Tibial nerve (tissue), 4 donors: ENCODE data around the gene HIP1R. TPM values are rescaled to one million over a fixed set of nuclear protein-coding genes. Genes with fewer than 3 reads are reported as not detected.

Experiments used
- DNase-seq, 2 donors: peaks; one replicate each; pipeline ENCODE4 v3.0.0-alpha.2; 2019; ENCODE audit warnings: low spot score in 2 of 2
- H3K27ac ChIP-seq, 4 donors: fragments of 200-600 bp; sonication (generic) in 3 of 4; one replicate each; pipeline ENCODE4 v1.5.1; 2017 to 2019; ENCODE audit warnings: mild to moderate bottlenecking in 1 of 4
- H3K27me3 ChIP-seq, 2 donors: fragments of 200-600 bp; sonication (generic) in 1 of 2; one replicate each; pipeline versions ENCODE4 v1.5.1 to v1.6.0; 2017 to 2019
- H3K36me3 ChIP-seq, 3 donors: fragments of 200-600 bp; sonication (generic); one replicate each; pipeline ENCODE4 v1.5.1; 2018 to 2019
- H3K4me1 ChIP-seq, 4 donors: fragments of 200-600 bp; sonication (generic) in 3 of 4; one replicate each; pipeline ENCODE4 v1.5.1; 2017 to 2019
- H3K4me3 ChIP-seq, 4 donors: fragments of 200-600 bp; sonication (generic) in 3 of 4; one replicate each; pipeline ENCODE4 v1.5.1; 2017 to 2019; ENCODE audit warnings: mild to moderate bottlenecking in 1 of 4, moderate library complexity in 1 of 4
- H3K9me3 ChIP-seq, 4 donors: fragments of 200-600 bp; sonication (generic) in 3 of 4; one replicate each; pipeline ENCODE4 v1.5.1; 2017 to 2019
- EP300 ChIP-seq, 2 donors: sonication (generic); formaldehyde crosslinking; IDR thresholded peaks; one replicate each; pipeline ENCODE4 v1.6.1; 2017; ENCODE audit warnings: antibody characterized with exemption in 2 of 2, mild to moderate bottlenecking in 1 of 2
- POLR2A ChIP-seq, 2 donors: fragments of 450-650 bp; IDR thresholded peaks; one replicate each; pipeline ENCODE4 v1.6.1; 2017; ENCODE audit warnings: antibody characterized with exemption in 2 of 2, mild to moderate bottlenecking in 2 of 2, moderate library complexity in 2 of 2
- WGBS, 2 donors: methylation state at CpG; one replicate each; pipeline ENCODE4 v1.1.5; 2018; 5-methylcytosine and 5-hydroxymethylcytosine counted together
- total RNA-seq, 4 donors: library from RNA; depleted of rRNA; stranded (reverse); fragments of >200 nt; gene quantifications; one replicate each; pipeline ENCODE4 v1.1.0, GENCODE V29; 2016
- TF ChIP-seq, protein P1 (sequence below), 5 experiments: fragments of 200-600 bp in 3 of 5; fragments of 450-650 bp in 2 of 5; sonication (generic) in 3 of 5; IDR thresholded peaks; one replicate each; pipeline ENCODE4 v1.5.1; 2016 to 2019; ENCODE audit warnings: antibody characterized with exemption in 5 of 5, mild to moderate bottlenecking in 3 of 5, moderate library complexity in 2 of 5

The HIP1R gene
- total RNA-seq, 4 donors from 2014 or later = 10.3 to 22.5 (median 16.9) TPM

DNA sequence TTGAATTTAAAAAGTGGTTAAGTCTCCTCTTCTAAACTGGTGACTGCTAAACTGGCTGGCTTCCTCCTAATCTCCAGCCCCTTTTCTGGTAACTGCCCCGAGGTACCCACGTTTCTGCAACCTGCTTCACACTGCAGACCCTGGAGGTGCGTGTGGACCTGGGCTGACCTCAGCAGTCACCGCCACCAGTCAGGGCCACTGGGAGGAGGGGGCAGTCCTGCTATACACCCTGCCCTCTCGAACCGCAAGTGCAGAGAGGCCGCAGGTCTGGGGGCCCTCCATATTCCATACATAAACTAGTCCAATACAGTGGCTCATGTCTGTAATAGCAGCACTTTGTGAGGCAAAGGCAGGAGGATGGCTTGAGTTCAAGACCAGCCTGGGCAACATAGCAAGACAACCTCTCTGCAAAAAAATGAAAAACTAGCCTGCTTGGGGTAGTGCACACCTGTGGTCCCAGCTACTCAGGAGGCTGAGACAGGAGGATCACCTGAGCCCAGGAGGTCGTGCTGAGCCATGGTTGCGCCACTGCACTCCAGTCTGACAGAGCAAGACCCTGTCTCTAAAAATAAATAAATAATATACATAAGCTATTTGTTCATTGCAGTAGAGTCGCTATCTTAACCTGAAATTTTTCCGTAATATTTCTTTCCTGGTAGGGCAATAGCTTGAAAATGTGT, 35.0 kb downstream of the HIP1R start:
- H3K36me3 ChIP-seq = peaks cover 0 to 51% (median 14%) of the 10 kb centered on the region in 3 donors
- TF ChIP-seq, protein P1, sequence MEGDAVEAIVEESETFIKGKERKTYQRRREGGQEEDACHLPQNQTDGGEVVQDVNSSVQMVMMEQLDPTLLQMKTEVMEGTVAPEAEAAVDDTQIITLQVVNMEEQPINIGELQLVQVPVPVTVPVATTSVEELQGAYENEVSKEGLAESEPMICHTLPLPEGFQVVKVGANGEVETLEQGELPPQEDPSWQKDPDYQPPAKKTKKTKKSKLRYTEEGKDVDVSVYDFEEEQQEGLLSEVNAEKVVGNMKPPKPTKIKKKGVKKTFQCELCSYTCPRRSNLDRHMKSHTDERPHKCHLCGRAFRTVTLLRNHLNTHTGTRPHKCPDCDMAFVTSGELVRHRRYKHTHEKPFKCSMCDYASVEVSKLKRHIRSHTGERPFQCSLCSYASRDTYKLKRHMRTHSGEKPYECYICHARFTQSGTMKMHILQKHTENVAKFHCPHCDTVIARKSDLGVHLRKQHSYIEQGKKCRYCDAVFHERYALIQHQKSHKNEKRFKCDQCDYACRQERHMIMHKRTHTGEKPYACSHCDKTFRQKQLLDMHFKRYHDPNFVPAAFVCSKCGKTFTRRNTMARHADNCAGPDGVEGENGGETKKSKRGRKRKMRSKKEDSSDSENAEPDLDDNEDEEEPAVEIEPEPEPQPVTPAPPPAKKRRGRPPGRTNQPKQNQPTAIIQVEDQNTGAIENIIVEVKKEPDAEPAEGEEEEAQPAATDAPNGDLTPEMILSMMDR (IDR thresholded peaks at IDR 0.05) = no peak
- TF ChIP-seq POLR2A (IDR thresholded peaks at IDR 0.05) (no peak), EP300 (IDR thresholded peaks at IDR 0.05) (no peak)
- peak overlapping the region in 3 of 4 donors; percentile 72 to 89 (median 87) for H3K27ac ChIP-seq
- no peak for DNase-seq
- 85 to 93% methylated on average over 11 of the region's 11 CpGs for WGBS, 2 donors
- H3K9me3 ChIP-seq = no peaks in the 10 kb centered on the region
- H3K4me3 ChIP-seq = no peak overlapping the region
- peaks cover 0 to 92% (median 38%) of the 10 kb centered on the region in 4 donors for H3K4me1 ChIP-seq
- no peaks in the 10 kb centered on the region for H3K27me3 ChIP-seq

DNA sequence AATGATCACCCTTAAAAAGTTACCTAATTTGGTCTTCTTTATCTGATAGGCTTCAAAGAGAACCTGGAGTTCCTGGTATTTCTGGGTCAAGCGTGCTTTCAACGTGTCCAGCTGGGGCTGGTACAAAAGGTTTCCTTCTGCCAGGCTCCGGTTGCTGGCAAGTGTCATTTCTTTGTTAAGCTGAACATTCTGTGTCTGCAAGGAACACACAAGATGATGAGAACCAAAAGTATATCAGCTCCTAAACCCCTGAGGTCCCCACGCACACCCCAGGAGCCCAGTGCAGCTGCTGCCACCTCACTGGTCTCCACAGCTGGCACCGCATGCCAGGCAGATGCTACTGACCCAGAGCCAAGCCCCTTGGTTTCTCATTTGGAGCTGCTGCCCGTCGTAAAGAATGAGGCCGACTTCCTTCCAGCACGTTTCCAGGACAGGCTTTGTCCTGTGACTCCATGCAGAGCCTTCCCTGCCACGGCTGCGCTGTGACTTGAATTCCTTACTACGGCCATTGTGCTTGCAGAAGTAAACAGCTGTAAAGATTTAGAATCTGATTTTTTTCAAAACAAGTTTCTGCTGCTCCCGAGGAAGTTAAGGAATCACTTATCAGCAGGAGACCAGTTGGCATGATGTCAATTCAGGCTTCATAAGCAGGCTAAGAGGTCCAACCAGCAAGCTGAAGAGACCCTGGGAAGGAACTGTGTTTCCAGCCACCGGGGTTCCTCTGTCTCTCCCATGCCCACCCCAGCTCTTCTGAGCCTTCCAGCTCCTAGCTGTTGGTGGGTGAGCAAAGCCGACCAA, 35.8 kb downstream of the HIP1R start:
- no peak for DNase-seq
- Histone ChIP-seq H3K9me3 (no peaks in the 10 kb centered on the region), H3K27ac (peak overlapping the region; percentile 50 to 89 (median 80)), H3K27me3 (no peaks in the 10 kb centered on the region), H3K4me3 (peak overlapping the region in 3 of 4 donors; percentile 6 to 36 (median 10)), H3K36me3 (peaks cover 0 to 44% (median 14%) of the 10 kb centered on the region in 3 donors), H3K4me1 (peaks cover 0 to 92% (median 38%) of the 10 kb centered on the region in 4 donors)
- peak in 1 of 2 donors; percentile 40 for TF ChIP-seq EP300 (IDR thresholded peaks at IDR 0.05)
- no peak for TF ChIP-seq POLR2A (IDR thresholded peaks at IDR 0.05)
- 19 to 22% methylated on average over 15 of the region's 15 CpGs for WGBS, 2 donors

- Histone ChIP-seq H3K9me3 (no peaks in the 10 kb centered on the region), H3K4me1 (peaks cover 0 to 92% (median 46%) of the 10 kb centered on the region in 4 donors), H3K36me3 (peaks cover 0 to 33% (median 14%) of the 10 kb centered on the region in 3 donors), H3K27me3 (no peaks in the 10 kb centered on the region), H3K27ac (peak overlapping the region; percentile 50 to 89 (median 80)), H3K4me3 (peak overlapping the region in 3 of 4 donors; percentile 6 to 36 (median 10))
- DNase-seq = peak in 1 of 2 donors; percentile 74
- TF ChIP-seq POLR2A (IDR thresholded peaks at IDR 0.05) = no peak
- peak in 1 of 2 donors; percentile 81 for TF ChIP-seq EP300 (IDR thresholded peaks at IDR 0.05)
- WGBS, 2 donors = 20 to 24% methylated on average over 23 of the region's 23 CpGs
Measured at GRCh38 chr12:122871851-122872780, 36.9 kb downstream of the HIP1R start.

DNA sequence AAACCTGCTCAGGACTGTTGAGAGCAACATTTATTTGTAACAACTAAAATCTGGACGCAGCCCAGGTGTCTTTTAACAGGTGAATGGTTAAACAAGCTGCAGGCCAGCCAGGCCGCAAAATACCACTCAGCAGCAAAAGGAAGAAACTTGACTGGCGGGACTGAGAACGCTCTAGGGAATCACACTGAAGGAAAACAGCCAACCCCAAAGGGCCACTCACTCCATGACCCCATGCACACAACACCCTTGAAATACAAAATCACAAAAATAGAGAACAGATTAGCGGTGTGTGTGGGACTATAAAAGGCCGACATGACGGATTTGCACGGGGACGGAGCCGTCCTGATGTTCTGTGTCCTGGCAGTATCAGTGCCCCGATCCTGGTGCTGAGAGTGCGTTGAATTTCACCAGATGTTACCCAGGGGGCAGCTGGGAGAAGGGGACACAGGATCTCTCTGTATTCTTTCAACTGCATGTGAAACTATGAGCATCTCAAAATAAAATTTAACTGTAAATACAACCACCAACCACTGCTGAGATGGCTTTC, 37.6 kb downstream of the HIP1R start:
- Histone ChIP-seq H3K36me3 (peaks cover 0 to 25% (median 10%) of the 10 kb centered on the region in 3 donors), H3K9me3 (no peaks in the 10 kb centered on the region), H3K4me3 (peak overlapping the region in 1 of 4 donors; percentile 36), H3K4me1 (peaks cover 0 to 93% (median 53%) of the 10 kb centered on the region in 4 donors), H3K27ac (peak overlapping the region in 3 of 4 donors; percentile 72 to 89 (median 87)), H3K27me3 (no peaks in the 10 kb centered on the region)
- no peak for DNase-seq
- 42 to 49% methylated on average over 12 of the region's 12 CpGs for WGBS, 2 donors
- TF ChIP-seq POLR2A (IDR thresholded peaks at IDR 0.05) (no peak), EP300 (IDR thresholded peaks at IDR 0.05) (no peak)
- TF ChIP-seq, protein P1 (IDR thresholded peaks at IDR 0.05) = no peak

GRCh38 chr12:122873540-122873939, 38.3 kb downstream of the HIP1R start:
- Histone ChIP-seq H3K27ac (peak overlapping the region in 2 of 4 donors; percentile 87 to 89), H3K27me3 (no peaks in the 10 kb centered on the region), H3K4me1 (peaks cover 0 to 89% (median 56%) of the 10 kb centered on the region in 4 donors), H3K36me3 (peaks cover 0 to 19% (median 8%) of the 10 kb centered on the region in 3 donors), H3K9me3 (no peaks in the 10 kb centered on the region), H3K4me3 (no peak overlapping the region)
- DNase-seq = no peak
- 77 to 82% methylated on average over 4 of the region's 4 CpGs for WGBS, 2 donors
- TF ChIP-seq, protein P1 (IDR thresholded peaks at IDR 0.05) = no peak
- TF ChIP-seq EP300 (IDR thresholded peaks at IDR 0.05) (no peak), POLR2A (IDR thresholded peaks at IDR 0.05) (no peak)
